K562 (cell line): ENCODE measurements around the gene COL23A1. TPM values are rescaled to one million over a fixed set of nuclear protein-coding genes. Genes with fewer than 3 reads are reported as not detected.

Experiments
- ARID2 ChIP-seq: fragments of 450-650 bp; IDR thresholded peaks from 2 replicates; pipeline ENCODE4 v1.6.1; 2017; ENCODE audit warnings: antibody characterized with exemption, mild to moderate bottlenecking
- CTBP1 ChIP-seq: fragments of 450-650 bp; IDR thresholded peaks from 2 replicates; pipeline ENCODE4 v1.6.1; 2016; ENCODE audit warnings: borderline replicate concordance
- CXXC5 ChIP-seq: fragments of 250-450 bp; sonication (Bioruptor Pico); IDR thresholded peaks from 2 replicates; pipeline ENCODE4 v1.8.0; 2022; ENCODE audit warnings: inconsistent platforms, mild to moderate bottlenecking, moderate library complexity
- EZH2 ChIP-seq: IDR thresholded peaks from 2 replicates; pipeline ENCODE4 v1.6.1; 2012; ENCODE audit warnings: low read depth, mild to moderate bottlenecking, inconsistent platforms, low read length, borderline replicate concordance
- GABPA ChIP-seq: fragments of 200-800 bp; sonication (Bioruptor generic); conservative IDR thresholded peaks from 2 replicates; pipeline ENCODE4 v1.6.1; 2016; ENCODE audit warnings: low read depth, missing genetic modification characterization, missing compliant biosample characterization
- L3MBTL2 ChIP-seq: fragments of 450-650 bp; IDR thresholded peaks from 2 replicates; pipeline ENCODE4 v1.6.1; 2016; ENCODE audit warnings: mild to moderate bottlenecking, moderate library complexity
- POLR2B ChIP-seq: fragments of 450-650 bp; IDR thresholded peaks from 2 replicates; pipeline ENCODE4 v1.6.1; 2018; ENCODE audit warnings: low read depth; ENCODE audit not compliant: partially characterized antibody
- PTTG1 ChIP-seq: fragments of 450-650 bp; IDR thresholded peaks from 2 replicates; pipeline ENCODE4 v1.6.1; 2016; ENCODE audit warnings: low read depth, mild to moderate bottlenecking, missing genetic modification characterization, missing compliant biosample characterization
- RCOR1 ChIP-seq, 2 experiments: IDR thresholded peaks; 2 replicates each; pipeline ENCODE4 v1.6.1; 2012; ENCODE audit warnings: low read depth in 2 of 2, low read length in 2 of 2, borderline replicate concordance in 1 of 2, improper control_type of control experiment in 1 of 2
- SMARCC2 ChIP-seq: fragments of 450-650 bp; IDR thresholded peaks from 2 replicates; pipeline ENCODE4 v1.6.1; 2017; ENCODE audit warnings: antibody characterized with exemption, moderate library complexity, mild to moderate bottlenecking, low read depth
- XRCC4 ChIP-seq: IDR thresholded peaks from one replicate; pipeline ENCODE4 v1.6.1; 2011; ENCODE audit not compliant: insufficient read depth, insufficient read length; ENCODE audit errors: extremely low read depth
- XRCC5 ChIP-seq: fragments of 200-400 bp; formaldehyde crosslinking; IDR thresholded peaks from 2 replicates; pipeline ENCODE4 v1.6.1; 2017; ENCODE audit warnings: low read depth, mild to moderate bottlenecking, low read length
- YY1 ChIP-seq, 3 experiments: IDR thresholded peaks; 2 replicates each; pipeline ENCODE4 v1.6.1; 2011; ENCODE audit warnings: low read length in 2 of 3, mild to moderate bottlenecking in 2 of 3, moderate library complexity in 2 of 3, borderline replicate concordance in 1 of 3, control low read depth in 1 of 3, low read depth in 1 of 3; ENCODE audit not compliant: insufficient read depth in 3 of 3, insufficient replicate concordance in 2 of 3, control insufficient read depth in 1 of 3, insufficient read length in 1 of 3; ENCODE audit errors: extremely low read depth in 1 of 3
- ZKSCAN3 ChIP-seq: fragments of 250-450 bp; sonication (Bioruptor Pico); IDR thresholded peaks from 2 replicates; pipeline ENCODE4 v1.4.0; 2020
- ZNF212 ChIP-seq: fragments of 450-650 bp; formaldehyde crosslinking; IDR thresholded peaks from 2 replicates; pipeline ENCODE4 v1.4.0; 2020; ENCODE audit warnings: mild to moderate bottlenecking
- ZNF24 ChIP-seq: fragments of 450-650 bp; IDR thresholded peaks from 2 replicates; pipeline ENCODE4 v1.6.1; 2016
- ZNF316 ChIP-seq: fragments of 450-650 bp; IDR thresholded peaks from 2 replicates; pipeline ENCODE4 v1.6.1; 2016
- polyA plus RNA-seq, 8 experiments: library from polyadenylated mRNA; depleted of rRNA in 4 of 8; stranded (reverse) in 5 of 8; unstranded in 3 of 8; fragments of >200 nt; fragmentation: Nextera tagmentation in 2 of 8; fragmentation: Illumina TruSeq in 1 of 8; extraction: Ambion mirVana in 2 of 8; extraction: Trizol in 1 of 8; gene quantifications; 2 replicates each; pipeline versions ENCODE4 v1.2.1 to v1.2.3, GENCODE V29; 2011 to 2014; ENCODE audit warnings: inconsistent platforms in 1 of 8, missing spikeins in 1 of 8
- total RNA-seq, 7 experiments: library from RNA; depleted of rRNA in 6 of 7; stranded (reverse); fragments of >200 nt in 6 of 7; fragmentation: Illumina TruSeq in 2 of 7; extraction: Trizol in 2 of 7; gene quantifications; 2 replicates each; pipeline versions ENCODE4 v1.2.1 to v1.2.3, GENCODE V29; 2011 to 2021; ENCODE audit warnings: low replicate concordance in 1 of 7
- TF ChIP-seq, protein P1 (sequence below): fragments of 250-450 bp; sonication (Bioruptor Pico); IDR thresholded peaks from 2 replicates; pipeline ENCODE4 v1.4.0; 2020; ENCODE audit warnings: mild to moderate bottlenecking
- TF ChIP-seq, protein P2 (sequence below), 2 experiments: IDR thresholded peaks; 2 replicates each; pipeline ENCODE4 v1.6.1; 2011; ENCODE audit warnings: borderline replicate concordance in 1 of 2, control low read depth in 1 of 2, low read depth in 1 of 2, low read length in 1 of 2, mild to moderate bottlenecking in 1 of 2, mixed read lengths in 1 of 2, moderate library complexity in 1 of 2; ENCODE audit not compliant: insufficient read depth in 1 of 2, insufficient read length in 1 of 2, poor library complexity in 1 of 2, severe bottlenecking in 1 of 2; ENCODE audit errors: extremely low read depth in 1 of 2
- TF ChIP-seq, protein P3 (sequence below): fragments of 450-650 bp; formaldehyde crosslinking; IDR thresholded peaks from 2 replicates; pipeline ENCODE4 v1.4.0; 2020; ENCODE audit warnings: mild to moderate bottlenecking, moderate library complexity
- TF ChIP-seq, protein P4 (sequence below): sonication (generic); formaldehyde crosslinking; IDR thresholded peaks from 2 replicates; pipeline ENCODE4 v1.8.0; 2022; ENCODE audit warnings: missing genetic modification reagents, mild to moderate bottlenecking, moderate library complexity, borderline replicate concordance

COL23A1 gene
- total and polyA plus RNA-seq, 9 of the 15 experiments (the other 6 are each of a cell fraction or from before 2014, with no cell fraction given) = 0.09 TPM; not detected in 8

DNA sequence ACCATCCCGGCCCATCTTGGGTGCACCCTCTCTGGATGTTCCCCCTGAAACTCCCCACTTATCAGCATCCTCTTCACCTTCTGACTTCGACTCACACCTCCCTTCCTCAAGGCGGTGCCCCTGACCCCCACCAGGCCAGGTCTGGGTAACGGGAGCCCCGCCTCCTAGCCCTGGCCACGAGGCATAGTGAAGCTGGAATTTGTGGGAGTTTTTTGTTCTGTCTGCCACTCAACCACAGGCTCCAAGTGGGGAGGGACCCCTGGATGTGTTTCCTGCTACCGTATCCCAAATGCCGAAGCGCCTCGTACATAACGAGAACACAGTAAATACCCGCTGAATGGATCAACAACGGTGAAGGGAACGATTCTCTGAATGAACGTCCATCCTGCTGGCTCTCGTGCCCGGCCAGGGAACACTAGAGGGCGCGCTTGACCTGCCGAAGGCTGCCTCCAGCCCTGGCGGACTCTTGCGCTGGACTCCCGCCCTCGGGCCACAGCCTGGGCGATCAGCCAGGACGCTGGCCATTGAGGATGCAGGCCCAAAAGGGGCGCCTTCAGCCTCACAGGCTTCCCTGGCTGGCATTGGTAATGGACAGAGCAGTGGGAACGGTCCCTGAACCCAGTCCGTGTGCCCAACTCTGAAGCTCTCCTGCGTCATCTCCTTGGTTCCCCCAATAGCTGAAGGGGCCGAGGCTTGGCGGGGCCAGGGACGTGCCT is 310.3 kb downstream of the COL23A1 start (continued):
- no peak for TF ChIP-seq ZNF212 (CRISPR knock-in tag)
- no peak for TF ChIP-seq XRCC4
- TF ChIP-seq EZH2 = no peak
- TF ChIP-seq, protein P1, sequence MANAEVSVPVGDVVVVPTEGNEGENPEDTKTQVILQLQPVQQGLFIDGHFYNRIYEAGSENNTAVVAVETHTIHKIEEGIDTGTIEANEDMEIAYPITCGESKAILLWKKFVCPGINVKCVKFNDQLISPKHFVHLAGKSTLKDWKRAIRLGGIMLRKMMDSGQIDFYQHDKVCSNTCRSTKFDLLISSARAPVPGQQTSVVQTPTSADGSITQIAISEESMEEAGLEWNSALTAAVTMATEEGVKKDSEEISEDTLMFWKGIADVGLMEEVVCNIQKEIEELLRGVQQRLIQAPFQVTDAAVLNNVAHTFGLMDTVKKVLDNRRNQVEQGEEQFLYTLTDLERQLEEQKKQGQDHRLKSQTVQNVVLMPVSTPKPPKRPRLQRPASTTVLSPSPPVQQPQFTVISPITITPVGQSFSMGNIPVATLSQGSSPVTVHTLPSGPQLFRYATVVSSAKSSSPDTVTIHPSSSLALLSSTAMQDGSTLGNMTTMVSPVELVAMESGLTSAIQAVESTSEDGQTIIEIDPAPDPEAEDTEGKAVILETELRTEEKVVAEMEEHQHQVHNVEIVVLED (CRISPR knock-in tag) = no peak
- TF ChIP-seq, protein P2, sequence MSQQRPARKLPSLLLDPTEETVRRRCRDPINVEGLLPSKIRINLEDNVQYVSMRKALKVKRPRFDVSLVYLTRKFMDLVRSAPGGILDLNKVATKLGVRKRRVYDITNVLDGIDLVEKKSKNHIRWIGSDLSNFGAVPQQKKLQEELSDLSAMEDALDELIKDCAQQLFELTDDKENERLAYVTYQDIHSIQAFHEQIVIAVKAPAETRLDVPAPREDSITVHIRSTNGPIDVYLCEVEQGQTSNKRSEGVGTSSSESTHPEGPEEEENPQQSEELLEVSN (IDR thresholded peaks at IDR 0.05; ENCODE audit: borderline replicate concordance in 1 of 2, extremely low read depth in 1 of 2, insufficient read depth in 1 of 2, insufficient read length in 1 of 2, low read depth in 1 of 2, low read length in 1 of 2, poor library complexity in 1 of 2, severe bottlenecking in 1 of 2) = peak in 1 of 2 experiments; percentile 63
- TF ChIP-seq PTTG1 (tag) = no peak
- no peak for TF ChIP-seq GABPA (tag)
- no peak for TF ChIP-seq POLR2B
- TF ChIP-seq YY1 (IDR thresholded peaks at IDR 0.05; ENCODE audit: borderline replicate concordance in 1 of 3, control insufficient read depth in 1 of 3, extremely low read depth in 1 of 3, insufficient read depth in 3 of 3, insufficient read length in 1 of 3, insufficient replicate concordance in 2 of 3, low read depth in 1 of 3, low read length in 2 of 3) = peak in 1 of 3 experiments; percentile 17
- peak; percentile 49; the same call in 1 of the 2 replicates for TF ChIP-seq CTBP1
- TF ChIP-seq, protein P3, sequence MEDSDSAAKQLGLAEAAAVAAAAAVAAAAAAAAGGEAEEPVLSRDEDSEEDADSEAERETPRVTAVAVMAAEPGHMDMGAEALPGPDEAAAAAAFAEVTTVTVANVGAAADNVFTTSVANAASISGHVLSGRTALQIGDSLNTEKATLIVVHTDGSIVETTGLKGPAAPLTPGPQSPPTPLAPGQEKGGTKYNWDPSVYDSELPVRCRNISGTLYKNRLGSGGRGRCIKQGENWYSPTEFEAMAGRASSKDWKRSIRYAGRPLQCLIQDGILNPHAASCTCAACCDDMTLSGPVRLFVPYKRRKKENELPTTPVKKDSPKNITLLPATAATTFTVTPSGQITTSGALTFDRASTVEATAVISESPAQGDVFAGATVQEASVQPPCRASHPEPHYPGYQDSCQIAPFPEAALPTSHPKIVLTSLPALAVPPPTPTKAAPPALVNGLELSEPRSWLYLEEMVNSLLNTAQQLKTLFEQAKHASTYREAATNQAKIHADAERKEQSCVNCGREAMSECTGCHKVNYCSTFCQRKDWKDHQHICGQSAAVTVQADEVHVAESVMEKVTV = peak; percentile 89
- no peak for TF ChIP-seq ZNF316
- no peak for TF ChIP-seq XRCC5
- no peak for TF ChIP-seq SMARCC2
- TF ChIP-seq CXXC5 (CRISPR knock-in tag) = peak; percentile 50
- TF ChIP-seq RCOR1 (IDR thresholded peaks at IDR 0.05; ENCODE audit: borderline replicate concordance in 1 of 2, low read depth in 2 of 2, low read length in 2 of 2) = 0 out of 4 replicates have a peak, but pooled peaks of 1 of the 2 experiments have one; percentile 42
- TF ChIP-seq, protein P4, sequence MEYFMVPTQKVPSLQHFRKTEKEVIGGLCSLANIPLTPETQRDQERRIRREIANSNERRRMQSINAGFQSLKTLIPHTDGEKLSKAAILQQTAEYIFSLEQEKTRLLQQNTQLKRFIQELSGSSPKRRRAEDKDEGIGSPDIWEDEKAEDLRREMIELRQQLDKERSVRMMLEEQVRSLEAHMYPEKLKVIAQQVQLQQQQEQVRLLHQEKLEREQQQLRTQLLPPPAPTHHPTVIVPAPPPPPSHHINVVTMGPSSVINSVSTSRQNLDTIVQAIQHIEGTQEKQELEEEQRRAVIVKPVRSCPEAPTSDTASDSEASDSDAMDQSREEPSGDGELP (CRISPR knock-in tag) = peak; percentile 55; the same call in 1 of the 2 replicates
- peak; percentile 70; the same call in 1 of the 2 replicates for TF ChIP-seq ARID2
- peak; percentile 31; the same call in 1 of the 2 replicates for TF ChIP-seq L3MBTL2
- TF ChIP-seq ZNF24 = no peak
- TF ChIP-seq ZKSCAN3 (CRISPR knock-in tag) = no peak
